Activated CD8-positive, alpha-beta memory T cell treated with anti-CD3 and anti-CD28 coated beads for 48 hours (primary cell): ENCODE results near the gene RNASE7.

Source experiments
- DNase-seq, 3 experiments: peaks; one replicate each; pipeline ENCODE4 v3.0.0-alpha.2; 2020; ENCODE audit warnings: low read depth in 2 of 3, low spot score in 2 of 3

RNASE7 gene

GRCh38 chr14:21066882-21067502 lies 24.8 kb downstream of the RNASE7 start:
- DNase-seq = no peak

- DNase-seq = no peak
These were observed 26.6 kb downstream of the RNASE7 start for GRCh38 chr14:21068521-21069387.

GRCh38 chr14:21069388-21070082 lies 27.4 kb downstream of the RNASE7 start:
- no peak for DNase-seq

- no peak for DNase-seq
These were observed 28.0 kb downstream of the RNASE7 start, which contains the start of gene ARHGEF40 for GRCh38 chr14:21070083-21070609. Gene ARHGEF40 (plus strand): TSS chr14:21070304. CDS start chr14:21070397, 93 bp downstream.

GRCh38 chr14:21070610-21071224 lies 28.6 kb downstream of the RNASE7 start:
- DNase-seq = no peak

- no peak for DNase-seq
These were observed 29.3 kb downstream of the RNASE7 start for GRCh38 chr14:21071225-21072030.

GRCh38 chr14:21072031-21072473 lies 29.9 kb downstream of the RNASE7 start:
- no peak for DNase-seq

GRCh38 chr14:21072781-21073339 lies 30.7 kb downstream of the RNASE7 start:
- DNase-seq = no peak

- DNase-seq = no peak
These were observed 31.8 kb downstream of the RNASE7 start for GRCh38 chr14:21073921-21074320.

GRCh38 chr14:21074398-21075272 lies 32.5 kb downstream of the RNASE7 start:
- no peak for DNase-seq

GRCh38 chr14:21075719-21076437 lies 33.7 kb downstream of the RNASE7 start:
- no peak for DNase-seq

GRCh38 chr14:21077672-21078071 lies 35.5 kb downstream of the RNASE7 start:
- no peak for DNase-seq

GRCh38 chr14:21078287-21078686 lies 36.1 kb downstream of the RNASE7 start:
- no peak for DNase-seq

- no peak for DNase-seq
These were observed 36.6 kb downstream of the RNASE7 start for GRCh38 chr14:21078726-21079125.

GRCh38 chr14:21081521-21082142 lies 39.5 kb downstream of the RNASE7 start:
- no peak for DNase-seq

GRCh38 chr14:21083565-21084325 lies 41.6 kb downstream of the RNASE7 start:
- DNase-seq = no peak

- DNase-seq = no peak
These were observed 42.2 kb downstream of the RNASE7 start for GRCh38 chr14:21084396-21084795.
